NCI-H2171 (cell line): ENCODE data around the gene SYNPO.
A peak's percentile ranks its signal among the peaks of the same experiment; 100 is the strongest.

Experiments used
- DNase-seq: peaks from one replicate; lab custom pipeline; 2025; lab: John Stamatoyannopoulos, UW

The SYNPO gene

GRCh38 chr5:150607105-150607504, 33.4 kb upstream of the SYNPO start:
- DNase-seq: no peak

GRCh38 chr5:150607991-150608390, 32.5 kb upstream of the SYNPO start:
- no peak for DNase-seq

- no peak for DNase-seq
Measured at GRCh38 chr5:150608991-150609390, 31.5 kb upstream of the SYNPO start.

GRCh38 chr5:150609843-150610584, 30.4 kb upstream of the SYNPO start:
- DNase-seq: no peak

- no peak for DNase-seq
Measured at GRCh38 chr5:150611026-150611425, 29.4 kb upstream of the SYNPO start.

GRCh38 chr5:150612405-150612804, 28.1 kb upstream of the SYNPO start:
- DNase-seq: no peak

- DNase-seq: no peak
Measured at GRCh38 chr5:150612905-150613670, 27.4 kb upstream of the SYNPO start.

- DNase-seq: no peak
Measured at GRCh38 chr5:150613991-150614660, 26.3 kb upstream of the SYNPO start.

GRCh38 chr5:150614661-150615060, 25.8 kb upstream of the SYNPO start:
- DNase-seq: no peak

- peak; percentile 72 for DNase-seq
Measured at GRCh38 chr5:150615141-150615699, 25.2 kb upstream of the SYNPO start.

- DNase-seq: peak; percentile 57
Measured at GRCh38 chr5:150616024-150616470, 24.4 kb upstream of the SYNPO start.

GRCh38 chr5:150616506-150616905, 24.0 kb upstream of the SYNPO start:
- DNase-seq: peak; percentile 77

- DNase-seq: no peak
Measured at GRCh38 chr5:150618163-150618562, 22.3 kb upstream of the SYNPO start.

GRCh38 chr5:150618588-150619281, 21.7 kb upstream of the SYNPO start:
- peak; percentile 64 for DNase-seq

- DNase-seq: no peak
Measured at GRCh38 chr5:150619359-150620230, 20.9 kb upstream of the SYNPO start.

GRCh38 chr5:150621301-150621700, 19.2 kb upstream of the SYNPO start:
- DNase-seq: no peak

GRCh38 chr5:150622157-150622556, 18.3 kb upstream of the SYNPO start:
- DNase-seq: no peak

GRCh38 chr5:150623152-150623877, 17.1 kb upstream of the SYNPO start:
- no peak for DNase-seq

- no peak for DNase-seq
Measured at GRCh38 chr5:150623878-150624216, 16.6 kb upstream of the SYNPO start.
